VCaP (cell line): Measurements from ENCODE around the gene GLYR1.

Experiments
- H3K27ac ChIP-seq: fragments of 450-650 bp; 2 replicates; pipeline ENCODE4 v1.5.1; 2017
- TF ChIP-seq, protein P1 (sequence below): fragments of 450-650 bp; conservative IDR thresholded peaks from 2 replicates; pipeline ENCODE4 v1.5.1; 2017; ENCODE audit warnings: mild to moderate bottlenecking, moderate library complexity

Gene GLYR1

DNA sequence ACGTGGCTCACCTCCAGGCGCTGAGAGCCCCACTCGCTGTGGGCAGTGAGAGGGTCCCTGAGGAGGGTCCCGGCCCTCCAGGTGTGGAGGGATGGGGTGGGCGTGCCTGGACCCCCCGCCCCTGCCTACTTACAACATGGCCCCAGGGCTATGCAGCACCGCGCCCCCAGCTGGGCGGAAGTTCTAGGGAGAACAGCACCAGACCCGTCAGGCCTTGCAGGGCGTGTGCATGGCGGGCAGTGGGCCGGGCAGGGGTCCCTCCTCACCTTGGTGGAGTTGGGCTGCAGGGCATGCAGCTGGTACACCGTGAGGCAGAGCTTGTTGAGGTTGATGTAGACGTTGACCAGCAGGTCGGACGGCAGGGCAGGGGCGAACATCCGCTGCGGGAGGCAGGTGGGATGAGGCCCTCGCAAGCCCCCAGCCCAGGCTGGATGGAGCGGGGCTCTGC is 49.3 kb downstream of the GLYR1 start:
- TF ChIP-seq, protein P1, sequence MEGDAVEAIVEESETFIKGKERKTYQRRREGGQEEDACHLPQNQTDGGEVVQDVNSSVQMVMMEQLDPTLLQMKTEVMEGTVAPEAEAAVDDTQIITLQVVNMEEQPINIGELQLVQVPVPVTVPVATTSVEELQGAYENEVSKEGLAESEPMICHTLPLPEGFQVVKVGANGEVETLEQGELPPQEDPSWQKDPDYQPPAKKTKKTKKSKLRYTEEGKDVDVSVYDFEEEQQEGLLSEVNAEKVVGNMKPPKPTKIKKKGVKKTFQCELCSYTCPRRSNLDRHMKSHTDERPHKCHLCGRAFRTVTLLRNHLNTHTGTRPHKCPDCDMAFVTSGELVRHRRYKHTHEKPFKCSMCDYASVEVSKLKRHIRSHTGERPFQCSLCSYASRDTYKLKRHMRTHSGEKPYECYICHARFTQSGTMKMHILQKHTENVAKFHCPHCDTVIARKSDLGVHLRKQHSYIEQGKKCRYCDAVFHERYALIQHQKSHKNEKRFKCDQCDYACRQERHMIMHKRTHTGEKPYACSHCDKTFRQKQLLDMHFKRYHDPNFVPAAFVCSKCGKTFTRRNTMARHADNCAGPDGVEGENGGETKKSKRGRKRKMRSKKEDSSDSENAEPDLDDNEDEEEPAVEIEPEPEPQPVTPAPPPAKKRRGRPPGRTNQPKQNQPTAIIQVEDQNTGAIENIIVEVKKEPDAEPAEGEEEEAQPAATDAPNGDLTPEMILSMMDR, result no peak
- H3K27ac ChIP-seq, result no peak overlapping the region

DNA sequence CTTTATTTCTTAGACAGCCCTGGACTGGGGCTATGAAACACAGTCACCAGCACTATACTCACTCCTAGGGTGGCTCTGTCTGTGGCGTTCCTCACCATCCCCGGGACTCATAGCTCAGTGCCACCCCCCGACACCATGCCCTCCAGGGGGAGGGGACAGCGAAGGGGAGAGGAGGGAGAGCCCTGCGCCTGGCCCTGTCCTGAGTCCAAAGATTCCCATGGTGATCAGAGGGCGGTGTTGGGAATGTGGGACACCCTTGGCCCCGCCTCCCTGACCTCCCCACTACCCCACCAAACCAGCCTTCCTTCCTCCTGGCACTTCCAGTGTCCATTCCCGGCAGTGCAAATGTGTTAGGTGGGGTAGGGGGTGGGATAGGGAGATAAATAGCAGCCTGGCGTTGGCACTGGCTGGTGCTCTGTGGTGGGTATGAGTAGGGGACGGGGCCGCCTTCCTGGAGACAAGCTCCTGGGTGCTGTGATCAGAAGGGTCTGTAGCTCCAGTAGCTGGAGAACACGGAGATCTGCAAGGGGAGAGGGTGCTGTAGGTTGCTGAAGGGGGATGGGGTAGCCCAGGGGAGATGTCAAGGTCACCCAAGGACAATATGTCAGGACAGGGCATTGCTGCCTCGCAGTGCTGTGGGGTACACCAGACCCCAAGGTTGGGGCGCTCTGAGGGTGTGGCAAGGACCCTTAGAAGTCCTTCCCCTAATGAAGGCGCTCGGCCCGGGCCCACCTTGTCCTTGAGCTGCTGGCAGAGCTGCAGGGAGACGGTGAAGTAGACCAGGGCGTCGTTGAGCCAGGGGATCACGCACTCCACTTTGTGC is 49.9 kb downstream of the GLYR1 start:
- H3K27ac ChIP-seq, result no peak overlapping the region
- TF ChIP-seq, protein P1, result no peak

DNA sequence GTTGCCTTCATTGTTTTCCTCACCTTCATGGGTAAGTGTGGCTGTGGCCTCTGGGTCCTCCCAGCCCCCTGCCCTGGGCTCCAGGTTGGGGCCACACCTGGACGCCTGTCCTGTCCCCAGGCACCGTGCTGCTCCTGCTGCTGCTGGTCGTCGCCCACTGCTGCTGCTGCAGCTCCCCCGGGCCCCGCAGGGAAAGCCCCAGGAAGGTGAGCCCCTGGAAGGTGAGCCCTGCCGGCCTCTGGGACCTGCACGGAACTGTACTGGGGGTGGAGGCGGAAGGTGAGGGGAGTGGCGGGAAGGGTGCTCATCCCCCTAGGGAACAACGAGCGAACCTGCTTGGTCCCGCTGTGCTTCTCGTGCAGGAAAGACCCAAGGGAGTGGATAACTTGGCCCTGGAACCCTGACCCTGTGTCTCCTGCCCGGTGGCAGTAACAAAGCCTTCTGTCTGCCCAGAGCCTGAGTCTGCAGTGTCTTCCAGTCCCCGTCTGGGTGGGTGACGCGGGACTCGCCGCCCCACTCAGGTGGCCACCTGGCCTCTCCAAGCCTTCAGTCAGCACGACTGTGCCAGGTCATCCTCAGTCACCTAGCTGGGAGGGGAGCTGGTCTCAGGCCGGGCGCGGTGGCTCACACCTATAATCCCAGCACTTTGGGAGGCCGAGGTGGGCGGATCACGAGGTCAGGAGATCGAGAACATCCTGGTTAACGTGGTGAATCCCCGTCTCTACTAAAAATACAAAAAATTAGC is 51.1 kb downstream of the GLYR1 start:
- TF ChIP-seq, protein P1, result no peak
- no peak overlapping the region for H3K27ac ChIP-seq

DNA sequence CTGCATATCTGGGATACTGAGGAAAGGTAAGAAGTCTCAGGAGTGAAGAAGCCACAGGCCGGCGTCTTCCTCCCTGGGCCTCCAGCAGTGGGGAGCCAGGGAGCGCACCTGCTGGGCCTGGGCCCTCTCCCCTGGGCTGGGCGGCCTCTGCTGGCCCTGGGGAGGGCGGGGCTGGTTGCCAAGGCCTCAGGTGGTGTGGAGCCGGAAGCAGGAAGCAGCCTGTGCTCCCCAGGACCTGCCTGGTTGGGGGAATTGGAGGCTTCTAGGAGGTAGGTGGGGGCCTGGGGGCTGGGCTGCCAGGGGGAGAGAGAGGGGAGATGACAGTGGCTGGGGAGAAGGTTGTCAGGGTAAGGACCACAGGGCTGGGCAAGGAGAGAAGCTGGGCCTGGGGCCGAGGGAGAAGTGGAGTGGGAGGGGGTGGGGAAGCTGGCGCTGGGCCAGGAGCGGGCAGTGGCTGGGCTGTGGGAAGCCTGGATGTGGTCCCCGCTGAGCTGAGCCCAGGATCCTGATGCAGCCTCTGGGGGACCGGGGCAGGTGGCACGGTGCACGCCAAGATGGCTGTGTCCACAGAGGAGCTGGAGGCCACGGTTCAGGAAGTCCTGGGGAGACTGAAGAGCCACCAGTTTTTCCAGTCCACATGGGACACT is 51.8 kb downstream of the GLYR1 start, which contains the start of gene SMIM22:
TSS of gene SMIM22 (plus strand) at position 189 of the 647 bp plus-strand sequence. CDS start at position 555, 366 bp downstream.
- H3K27ac ChIP-seq, result no peak within 1 kb of the TSS
- TF ChIP-seq, protein P1, result no peak

DNA sequence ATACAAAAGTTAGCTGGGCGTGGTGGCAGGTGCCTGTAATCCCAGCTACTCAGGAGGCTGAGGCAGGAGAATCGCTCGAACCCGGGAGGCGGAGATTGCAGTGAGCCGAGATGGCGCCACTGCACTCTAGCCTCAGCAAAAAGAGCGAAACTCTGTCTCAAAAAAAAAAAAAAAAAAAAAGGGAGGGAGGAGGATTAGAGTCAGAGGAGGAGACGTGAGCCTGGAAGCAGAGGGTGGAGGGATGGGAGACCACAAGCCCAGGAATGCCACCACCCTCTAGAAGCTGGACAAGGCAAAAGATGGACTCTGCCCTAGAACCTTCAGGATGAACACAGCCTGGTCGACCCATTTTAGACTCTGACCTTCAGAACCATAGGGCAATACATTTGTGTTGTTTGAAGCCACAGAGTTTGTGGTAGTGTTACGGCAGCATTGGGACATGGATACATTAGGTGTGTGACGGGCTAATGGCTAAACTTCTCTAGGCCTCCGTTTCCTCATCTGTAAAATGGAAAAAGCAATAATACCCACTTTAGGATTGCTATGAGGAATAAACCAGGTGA is 54.1 kb downstream of the GLYR1 start:
- H3K27ac ChIP-seq, result no peak overlapping the region
- TF ChIP-seq, protein P1, result no peak

DNA sequence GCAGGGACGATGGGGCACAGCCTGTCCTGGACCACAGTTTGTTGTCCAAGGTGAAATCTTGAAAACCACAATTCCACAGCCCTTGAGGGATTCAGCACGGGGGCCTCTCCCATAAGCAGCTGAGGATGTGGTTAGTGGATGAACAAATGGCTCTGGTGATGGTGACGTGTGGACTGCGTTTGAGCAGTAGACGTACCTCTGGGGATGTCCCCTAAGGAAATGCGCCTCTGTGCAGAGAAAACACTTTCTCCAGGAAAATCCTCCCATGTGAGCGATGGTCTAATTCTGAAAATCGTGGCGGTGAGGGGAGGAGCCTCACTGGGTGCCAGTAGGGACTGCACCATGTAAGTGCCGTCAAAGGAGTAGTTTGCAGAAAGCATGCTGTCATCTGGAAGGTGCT is 56.2 kb downstream of the GLYR1 start:
- TF ChIP-seq, protein P1, result no peak

More for the DNA sequence above, 56.2 kb downstream of the GLYR1 start:
- no peak overlapping the region for H3K27ac ChIP-seq
